Islet of Langerhans (tissue), 1 donor: ENCODE measurements around the gene TTC12.
A peak's percentile ranks its signal among the peaks of the same experiment; 100 is the strongest.
"Not testable (repeated sequence)": the region's sequence is repeated elsewhere in the genome, so short reads cannot be mapped to it uniquely, and the experiment has no call there.

Source experiments
- FAIRE-seq: peaks from one replicate; lab custom pipeline; 2011; peaks lifted over from hg19 to GRCh38; lab: Jason Lieb, UNC

TTC12 gene

GRCh38 chr11:113286509-113287497, 27.6 kb upstream of the TTC12 start:
- no peak for FAIRE-seq

GRCh38 chr11:113287801-113288200, 26.6 kb upstream of the TTC12 start:
- no peak for FAIRE-seq

DNA sequence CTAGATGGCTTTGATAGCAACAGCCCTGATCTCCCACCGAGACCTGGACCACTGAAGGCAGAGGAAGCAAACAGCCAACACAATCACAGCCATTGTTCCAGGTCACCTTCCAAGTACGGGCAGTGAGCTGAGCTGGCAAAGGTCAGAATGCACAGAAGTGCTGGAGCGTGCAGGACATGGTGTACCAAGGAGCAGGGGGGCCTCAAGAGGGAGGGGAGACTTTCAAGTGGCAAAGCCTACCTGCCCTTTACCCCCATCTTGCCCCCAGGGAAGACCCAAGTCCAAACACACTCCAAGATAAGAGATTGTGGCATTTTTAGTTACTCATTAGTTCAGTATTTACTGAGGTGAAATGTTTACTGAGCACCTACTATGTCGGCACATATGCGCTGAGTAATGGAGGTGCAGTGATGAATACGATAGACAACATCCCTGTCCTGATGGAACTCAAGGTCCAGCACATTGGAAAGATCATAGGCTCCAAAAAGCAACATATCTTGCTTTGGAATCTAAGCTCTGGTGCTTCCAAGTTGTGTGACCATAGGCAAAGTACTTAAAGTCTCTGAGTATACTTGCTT, 26.0 kb upstream of the TTC12 start:
- no peak for FAIRE-seq

- no peak for FAIRE-seq
Measured at GRCh38 chr11:113289431-113290187, 24.8 kb upstream of the TTC12 start.

GRCh38 chr11:113293936-113294335, 20.4 kb upstream of the TTC12 start:
- FAIRE-seq = no peak

- no peak for FAIRE-seq
Measured at GRCh38 chr11:113295993-113296392, 18.4 kb upstream of the TTC12 start.

DNA sequence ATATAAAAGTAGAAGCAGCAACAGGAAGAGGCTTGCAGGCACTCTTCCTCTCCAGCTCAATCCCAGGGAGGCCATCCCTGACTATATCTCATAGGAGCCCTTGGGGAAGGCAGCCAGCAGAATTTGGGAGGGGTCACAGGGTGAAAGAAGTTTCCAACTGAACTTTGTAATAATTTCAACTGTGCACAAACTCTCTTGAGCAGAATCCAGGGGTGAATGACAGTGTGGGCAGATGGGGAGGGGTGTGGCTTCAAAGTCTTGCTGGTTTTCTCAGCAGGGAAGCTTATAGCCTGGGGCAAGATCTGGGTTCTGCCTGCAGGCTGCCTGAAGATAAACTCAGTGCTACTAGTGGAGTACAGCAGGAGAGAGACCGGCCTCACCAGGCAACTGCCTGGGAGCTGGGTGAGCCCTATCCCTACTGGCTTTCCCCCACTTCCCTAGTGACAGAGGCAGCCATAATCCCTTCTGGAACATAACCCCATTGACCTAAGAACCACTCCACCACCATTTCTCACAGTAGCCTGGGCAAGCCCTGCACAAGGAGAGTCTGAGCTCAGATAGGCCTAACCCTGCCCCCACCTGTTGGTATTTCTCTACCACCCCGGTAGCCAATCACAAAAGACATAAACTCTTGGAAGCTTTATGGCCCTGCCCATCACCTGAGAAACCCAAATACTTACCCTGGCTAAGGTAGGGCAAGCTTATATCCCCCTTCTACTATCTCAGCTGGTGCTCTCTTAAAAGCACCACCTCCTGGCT, 17.8 kb upstream of the TTC12 start:
- no peak for FAIRE-seq

GRCh38 chr11:113298496-113298895, 15.9 kb upstream of the TTC12 start:
- FAIRE-seq = not testable (repeated sequence)

GRCh38 chr11:113304916-113305315, 9.5 kb upstream of the TTC12 start:
- no peak for FAIRE-seq

DNA sequence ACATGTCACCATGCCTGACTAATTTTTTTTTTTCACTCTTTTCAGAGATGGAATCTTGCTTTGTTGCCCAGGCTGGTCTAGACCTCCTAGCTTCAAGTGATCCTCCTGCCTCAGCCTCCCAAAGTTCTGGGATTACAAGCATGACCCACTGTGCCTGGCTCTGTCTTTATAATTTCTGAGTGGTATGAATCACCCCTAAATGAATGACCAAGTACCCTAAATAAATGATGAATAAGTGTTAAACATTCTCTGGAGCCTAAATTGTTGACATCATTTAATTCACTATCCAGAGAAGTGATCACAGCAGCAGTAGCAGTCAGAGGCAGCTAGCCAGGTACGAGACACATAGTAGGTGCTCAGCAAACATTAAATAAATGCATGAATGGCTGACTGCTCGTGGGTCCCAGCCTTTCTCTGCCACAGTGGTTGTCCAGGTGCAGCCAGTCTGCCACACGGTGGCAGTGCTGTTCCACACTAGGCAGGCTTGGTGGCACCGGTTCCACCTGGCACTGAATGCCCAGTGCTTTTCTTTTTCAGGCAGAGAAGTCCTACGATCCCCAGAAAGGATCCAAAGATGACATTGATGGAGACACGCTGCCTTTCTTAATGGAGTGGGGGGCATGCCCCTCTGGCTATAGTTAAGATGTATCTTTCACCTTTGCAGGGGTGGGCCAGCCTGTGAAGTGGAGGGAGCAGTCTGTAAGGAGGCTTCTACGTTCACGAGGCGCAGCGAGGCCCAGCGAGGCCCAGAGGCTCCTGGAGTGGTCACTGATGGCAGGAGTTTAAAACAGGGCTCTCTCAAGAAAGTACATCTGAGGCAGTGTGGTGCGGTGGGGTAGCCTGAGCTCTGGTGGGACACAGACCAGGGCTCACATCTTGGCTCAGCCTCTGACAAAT, 8.7 kb upstream of the TTC12 start:
- peak; percentile 86 for FAIRE-seq

- FAIRE-seq = no peak
Measured at GRCh38 chr11:113308601-113309000, 5.8 kb upstream of the TTC12 start.

DNA sequence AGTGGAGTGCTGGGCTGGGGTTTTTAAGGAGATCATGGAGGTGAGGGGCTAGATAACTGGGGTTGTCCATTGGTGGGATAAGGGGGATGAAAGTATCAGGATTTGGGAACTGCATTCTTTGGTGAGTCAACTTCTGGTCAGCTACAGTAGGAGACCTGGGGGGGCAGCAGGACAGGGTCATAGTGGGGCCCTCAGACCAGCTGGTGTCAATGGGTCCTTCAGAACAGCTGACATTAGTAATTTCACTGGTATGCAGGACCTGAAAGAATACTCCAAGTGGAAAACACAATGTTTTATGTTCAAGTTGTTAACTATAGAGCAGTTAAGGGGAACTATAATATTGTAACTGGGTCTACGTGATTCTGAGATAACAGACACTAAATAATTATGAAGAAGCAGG, 2.8 kb upstream of the TTC12 start:
- FAIRE-seq = no peak

GRCh38 chr11:113313601-113314000, 782 bp upstream of the TTC12 start:
- no peak for FAIRE-seq

- no peak for FAIRE-seq
Measured at GRCh38 chr11:113314065-113314388, 356 bp upstream of the TTC12 start.

GRCh38 chr11:113315811-113316210, 1.4 kb downstream of the TTC12 start:
- no peak for FAIRE-seq

- no peak for FAIRE-seq
Measured at GRCh38 chr11:113316256-113316655, 1.9 kb downstream of the TTC12 start.

GRCh38 chr11:113317339-113317738, 3.0 kb downstream of the TTC12 start:
- no peak for FAIRE-seq

- no peak for FAIRE-seq
Measured at GRCh38 chr11:113319085-113319484, 4.7 kb downstream of the TTC12 start.

GRCh38 chr11:113322158-113322557, 7.8 kb downstream of the TTC12 start:
- no peak for FAIRE-seq

GRCh38 chr11:113324250-113324649, 9.9 kb downstream of the TTC12 start:
- no peak for FAIRE-seq

DNA sequence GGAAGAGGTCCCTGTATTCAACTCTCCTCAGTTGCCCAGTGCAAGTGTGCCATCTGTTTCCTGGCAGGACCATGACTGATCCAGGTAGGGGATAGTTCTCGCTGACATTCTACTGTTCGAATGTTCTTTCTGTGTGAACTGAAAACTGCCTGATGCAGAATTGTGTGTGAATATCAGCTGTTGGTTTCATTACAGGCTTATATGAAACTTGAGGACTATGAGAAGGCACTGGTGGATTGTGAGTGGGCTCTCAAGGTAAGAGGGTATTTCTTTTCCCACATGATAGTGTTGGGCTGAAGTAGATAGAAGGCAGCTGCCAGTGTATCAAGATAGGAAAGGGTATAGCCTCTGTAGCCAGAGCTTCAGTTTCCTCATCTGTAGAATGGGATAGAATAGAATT, 15.3 kb downstream of the TTC12 start:
- FAIRE-seq = no peak
